Keratinocyte (primary cell): ENCODE measurements around the gene CELSR3. TPM values are rescaled to one million over a fixed set of nuclear protein-coding genes. Genes with fewer than 3 reads are reported as not detected.

ENCODE experiments used
- DNase-seq: peaks from one replicate; pipeline ENCODE4 v3.0.0-alpha.2; 2011; ENCODE audit warnings: low read depth, missing footprints, low spot score
- FAIRE-seq: peaks from 2 replicates; lab custom pipeline; 2011; peaks lifted over from hg19 to GRCh38; lab: Jason Lieb, UNC
- H2AFZ ChIP-seq: 2 replicates; pipeline ENCODE4 v1.6.0; 2012; ENCODE audit warnings: low read length, control low read depth, inconsistent platforms; ENCODE audit not compliant: control insufficient read depth
- H3K27ac ChIP-seq: 2 replicates; pipeline ENCODE4 v1.5.1; 2011; ENCODE audit warnings: low read length; ENCODE audit not compliant: control insufficient read depth, insufficient read depth
- H3K27me3 ChIP-seq: 3 replicates; pipeline ENCODE4 v1.6.0; 2011; ENCODE audit warnings: low read length; ENCODE audit not compliant: control insufficient read depth, insufficient read depth; ENCODE audit errors: extremely low read depth
- H3K36me3 ChIP-seq, 2 experiments: 2 replicates in 1 of 2; 3 replicates in 1 of 2; pipeline ENCODE4 v1.5.1; 2011; ENCODE audit warnings: low read length in 2 of 2, mild to moderate bottlenecking in 1 of 2; ENCODE audit not compliant: control insufficient read depth in 2 of 2, insufficient read depth in 2 of 2; ENCODE audit errors: extremely low read depth in 1 of 2
- H3K4me1 ChIP-seq: 3 replicates; pipeline ENCODE4 v1.5.1; 2011; ENCODE audit warnings: low read length; ENCODE audit not compliant: control insufficient read depth, insufficient read depth; ENCODE audit errors: extremely low read depth
- H3K4me2 ChIP-seq: 3 replicates; pipeline ENCODE4 v1.6.0; 2011; ENCODE audit warnings: low read depth, low read length; ENCODE audit not compliant: control insufficient read depth, insufficient read depth; ENCODE audit errors: extremely low read depth
- H3K4me3 ChIP-seq, 3 experiments: fragments of 200-600 bp in 1 of 3; sonication (generic) in 1 of 3; 2 replicates in 2 of 3; 3 replicates in 1 of 3; pipeline ENCODE4 v1.5.1; 2011 to 2016; ENCODE audit warnings: low read length in 3 of 3, mild to moderate bottlenecking in 3 of 3, control low read depth in 2 of 3, inconsistent platforms in 1 of 3, low read depth in 1 of 3, mixed read lengths in 1 of 3, mixed run types in 1 of 3, moderate library complexity in 1 of 3; ENCODE audit not compliant: control insufficient read depth in 2 of 3, insufficient read depth in 2 of 3; ENCODE audit errors: extremely low read depth in 1 of 3
- H3K79me2 ChIP-seq: 2 replicates; pipeline ENCODE4 v1.6.0; 2012; ENCODE audit warnings: low read length; ENCODE audit not compliant: control insufficient read depth, insufficient read depth
- H3K9ac ChIP-seq: 3 replicates; pipeline ENCODE4 v1.6.0; 2011; ENCODE audit warnings: low read length; ENCODE audit not compliant: control insufficient read depth, insufficient read depth; ENCODE audit errors: extremely low read depth
- H3K9me1 ChIP-seq: 3 replicates; pipeline ENCODE4 v1.6.0; 2011; ENCODE audit warnings: low read length; ENCODE audit not compliant: control insufficient read depth, insufficient read depth; ENCODE audit errors: extremely low read depth
- H3K9me3 ChIP-seq: 2 replicates; pipeline ENCODE4 v1.5.1; 2012; ENCODE audit warnings: low read depth, low read length; ENCODE audit not compliant: control insufficient read depth
- H4K20me1 ChIP-seq: 3 replicates; pipeline ENCODE4 v1.6.0; 2011; ENCODE audit warnings: low read length; ENCODE audit not compliant: control insufficient read depth, insufficient read depth; ENCODE audit errors: extremely low read depth
- EZH2 ChIP-seq: IDR thresholded peaks from one replicate; pipeline ENCODE4 v1.6.1; 2012; ENCODE audit warnings: inconsistent platforms, mild to moderate bottlenecking, low read length, moderate library complexity
- dilution Hi-C: fragments of 300-500 bp; cut with MboI; formaldehyde crosslinking; loops from one replicate; pipeline ENCODE4 v1.7.0; 2020; ENCODE audit warnings: low sequenced_read_pairs; ENCODE audit not compliant: extremely low pct_ligation_motif_present
- polyA plus RNA-seq, 5 experiments: library from polyadenylated mRNA; depleted of rRNA in 3 of 5; stranded (reverse) in 3 of 5; stranded (forward) in 1 of 5; unstranded in 1 of 5; fragments of >200 nt; gene quantifications; 1 replicate in 1 of 5; 2 replicates in 3 of 5; 3 replicates in 1 of 5; pipeline versions ENCODE4 v1.2.1 to v1.2.3, GENCODE V29; 2011 to 2012; ENCODE audit warnings: missing spikeins in 2 of 5, low read depth in 1 of 5, low replicate concordance in 1 of 5
- TF ChIP-seq, protein P1 (sequence below), 3 experiments: IDR thresholded peaks in 1 of 3; conservative IDR thresholded peaks in 1 of 3; optimal IDR thresholded peaks in 1 of 3; 2 replicates in 2 of 3; 3 replicates in 1 of 3; pipeline versions ENCODE3 to v1.5.1; 2011; ENCODE audit warnings: low read length in 3 of 3, mild to moderate bottlenecking in 3 of 3, moderate library complexity in 2 of 3, control low read depth in 1 of 3, inconsistent platforms in 1 of 3; ENCODE audit not compliant: insufficient read depth in 2 of 3; ENCODE audit errors: extremely low read depth in 1 of 3

CELSR3 gene
- polyA plus RNA-seq, 1 donor (not counting 4 experiments of a cell fraction or from before 2014, with no cell fraction given) = 0.25 TPM

GRCh38 chr3:48600711-48601621, 61.7 kb downstream of the CELSR3 start:
- Histone ChIP-seq H3K4me2 (no peak overlapping the region), H3K4me3 (no peak overlapping the region), H3K36me3 (peaks cover 52 to 62% of the 10 kb centered on the region in 2 experiments), H4K20me1 (no peaks in the 10 kb centered on the region), H3K27ac (no peak overlapping the region), H3K27me3 (no peaks in the 10 kb centered on the region), H3K79me2 (peaks cover 7% of the 10 kb centered on the region), H3K9me3 (no peaks in the 10 kb centered on the region), H3K9me1 (peaks cover 2% of the 10 kb centered on the region), H2AFZ (no peak overlapping the region), H3K4me1 (peaks cover 49% of the 10 kb centered on the region), H3K9ac (no peak overlapping the region)
- no peak for DNase-seq
- dilution Hi-C loops = no loop called here
- TF ChIP-seq, protein P1, sequence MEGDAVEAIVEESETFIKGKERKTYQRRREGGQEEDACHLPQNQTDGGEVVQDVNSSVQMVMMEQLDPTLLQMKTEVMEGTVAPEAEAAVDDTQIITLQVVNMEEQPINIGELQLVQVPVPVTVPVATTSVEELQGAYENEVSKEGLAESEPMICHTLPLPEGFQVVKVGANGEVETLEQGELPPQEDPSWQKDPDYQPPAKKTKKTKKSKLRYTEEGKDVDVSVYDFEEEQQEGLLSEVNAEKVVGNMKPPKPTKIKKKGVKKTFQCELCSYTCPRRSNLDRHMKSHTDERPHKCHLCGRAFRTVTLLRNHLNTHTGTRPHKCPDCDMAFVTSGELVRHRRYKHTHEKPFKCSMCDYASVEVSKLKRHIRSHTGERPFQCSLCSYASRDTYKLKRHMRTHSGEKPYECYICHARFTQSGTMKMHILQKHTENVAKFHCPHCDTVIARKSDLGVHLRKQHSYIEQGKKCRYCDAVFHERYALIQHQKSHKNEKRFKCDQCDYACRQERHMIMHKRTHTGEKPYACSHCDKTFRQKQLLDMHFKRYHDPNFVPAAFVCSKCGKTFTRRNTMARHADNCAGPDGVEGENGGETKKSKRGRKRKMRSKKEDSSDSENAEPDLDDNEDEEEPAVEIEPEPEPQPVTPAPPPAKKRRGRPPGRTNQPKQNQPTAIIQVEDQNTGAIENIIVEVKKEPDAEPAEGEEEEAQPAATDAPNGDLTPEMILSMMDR (optimal IDR thresholded peaks at IDR 0.05 in 1 of 3, IDR thresholded peaks at IDR 0.05 in 1 of 3, conservative IDR thresholded peaks at IDR 0.05 in 1 of 3; ENCODE audit: extremely low read depth in 1 of 3, insufficient read depth in 2 of 3, low read length in 3 of 3) = no peak
- FAIRE-seq = no peak

GRCh38 chr3:48599509-48600285, 63.0 kb downstream of the CELSR3 start:
- TF ChIP-seq EZH2 = no peak
- TF ChIP-seq, protein P1 (optimal IDR thresholded peaks at IDR 0.05 in 1 of 3, IDR thresholded peaks at IDR 0.05 in 1 of 3, conservative IDR thresholded peaks at IDR 0.05 in 1 of 3; ENCODE audit: extremely low read depth in 1 of 3, insufficient read depth in 2 of 3, low read length in 3 of 3) = peak in 1 of 3 experiments; percentile 12
- H3K9ac ChIP-seq = peak overlapping the region; percentile 74
- no peak for FAIRE-seq
- peaks cover 57% of the 10 kb centered on the region for H3K4me1 ChIP-seq
- H2AFZ ChIP-seq = no peak overlapping the region
- peak overlapping the region; percentile 83 for H3K4me2 ChIP-seq
- H3K9me3 ChIP-seq = no peaks in the 10 kb centered on the region
- peak overlapping the region; percentile 98 for H3K27ac ChIP-seq
- H3K27me3 ChIP-seq = no peaks in the 10 kb centered on the region
- no peaks in the 10 kb centered on the region for H3K9me1 ChIP-seq
- no peak for DNase-seq
- no peaks in the 10 kb centered on the region for H4K20me1 ChIP-seq
- H3K79me2 ChIP-seq = peaks cover 4% of the 10 kb centered on the region
- H3K4me3 ChIP-seq = peak overlapping the region in 2 of 3 experiments; percentile 19 to 28
- peaks cover 40 to 49% of the 10 kb centered on the region in 2 experiments for H3K36me3 ChIP-seq
- dilution Hi-C loops = no loop called here
